ENCODE measurements around the gene ATP2B1.

Gene ATP2B1

GRCh38 chr12:89693639-89694202 is 14.9 kb downstream of the ATP2B1 start:
- Histone ChIP-seq H3K4me3 (ENCODE audit: low read depth, low read length) (no peak overlapping the region), H3K9me3 (ENCODE audit: severe bottlenecking) (no peaks in the 10 kb centered on the region), H3K27ac (no peak overlapping the region), H3K27me3 (ENCODE audit: insufficient read depth, low read depth, severe bottlenecking) (no peaks in the 10 kb centered on the region), H3K36me3 (no peaks in the 10 kb centered on the region; the same call in 1 of the 2 replicates)
- no peak for DNase-seq
- no peak for TF ChIP-seq CTCF (IDR thresholded peaks at IDR 0.05; ENCODE audit: low read depth, low read length)

GRCh38 chr12:89692439-89692838 is 16.2 kb downstream of the ATP2B1 start:
- TF ChIP-seq CTCF (IDR thresholded peaks at IDR 0.05; ENCODE audit: low read depth, low read length), result no peak
- Histone ChIP-seq H3K27me3 (ENCODE audit: insufficient read depth, low read depth, severe bottlenecking) (no peaks in the 10 kb centered on the region), H3K9me3 (ENCODE audit: severe bottlenecking) (no peaks in the 10 kb centered on the region), H3K27ac (no peak overlapping the region), H3K36me3 (no peaks in the 10 kb centered on the region), H3K4me3 (ENCODE audit: low read depth, low read length) (no peak overlapping the region)
- no peak for DNase-seq

- H3K9me3 ChIP-seq (ENCODE audit: severe bottlenecking), result no peaks in the 10 kb centered on the region
- DNase-seq, result no peak
- no peaks in the 10 kb centered on the region for H3K36me3 ChIP-seq
- H3K4me3 ChIP-seq (ENCODE audit: low read depth, low read length), result no peak overlapping the region
- H3K27ac ChIP-seq, result no peak overlapping the region
- no peaks in the 10 kb centered on the region for H3K27me3 ChIP-seq (ENCODE audit: insufficient read depth, low read depth, severe bottlenecking)
- no peak for TF ChIP-seq CTCF (IDR thresholded peaks at IDR 0.05; ENCODE audit: low read depth, low read length)
Observed at GRCh38 chr12:89691659-89692058, 17.0 kb downstream of the ATP2B1 start.

GRCh38 chr12:89690925-89691324 is 17.7 kb downstream of the ATP2B1 start:
- TF ChIP-seq CTCF (IDR thresholded peaks at IDR 0.05; ENCODE audit: low read depth, low read length), result no peak
- Histone ChIP-seq H3K36me3 (no peaks in the 10 kb centered on the region), H3K9me3 (ENCODE audit: severe bottlenecking) (no peaks in the 10 kb centered on the region), H3K27ac (no peak overlapping the region), H3K4me3 (ENCODE audit: low read depth, low read length) (no peak overlapping the region), H3K27me3 (ENCODE audit: insufficient read depth, low read depth, severe bottlenecking) (no peaks in the 10 kb centered on the region)
- DNase-seq, result no peak

GRCh38 chr12:89689306-89689705 is 19.3 kb downstream of the ATP2B1 start:
- H3K27me3 ChIP-seq (ENCODE audit: insufficient read depth, low read depth, severe bottlenecking), result no peaks in the 10 kb centered on the region
- H3K4me3 ChIP-seq (ENCODE audit: low read depth, low read length), result no peak overlapping the region
- no peak for DNase-seq
- H3K36me3 ChIP-seq, result no peaks in the 10 kb centered on the region
- TF ChIP-seq CTCF (IDR thresholded peaks at IDR 0.05; ENCODE audit: low read depth, low read length), result no peak
- H3K27ac ChIP-seq, result no peak overlapping the region
- no peaks in the 10 kb centered on the region for H3K9me3 ChIP-seq (ENCODE audit: severe bottlenecking)

- H3K36me3 ChIP-seq, result no peaks in the 10 kb centered on the region
- no peaks in the 10 kb centered on the region for H3K9me3 ChIP-seq (ENCODE audit: severe bottlenecking)
- TF ChIP-seq CTCF (IDR thresholded peaks at IDR 0.05; ENCODE audit: low read depth, low read length), result no peak
- no peak overlapping the region for H3K27ac ChIP-seq
- no peak overlapping the region for H3K4me3 ChIP-seq (ENCODE audit: low read depth, low read length)
- H3K27me3 ChIP-seq (ENCODE audit: insufficient read depth, low read depth, severe bottlenecking), result no peaks in the 10 kb centered on the region
- DNase-seq, result no peak
Observed at GRCh38 chr12:89686311-89686710, 22.3 kb downstream of the ATP2B1 start.

All from WERI-Rb-1 (cell line).